Naive thymus-derived CD4-positive, alpha-beta T cell (primary cell): ENCODE measurements around the gene MOCOS. TPM values are rescaled to one million over a fixed set of nuclear protein-coding genes. Genes with fewer than 3 reads are reported as not detected.
A peak's percentile ranks its signal among the peaks of the same experiment; 100 is the strongest.

Experiments
- ATAC-seq: fragments of 150-1000 bp; cut with Tn5 transposase; 2 replicates; pipeline ENCODE4 v1.10.0; 2021; ENCODE audit warnings: mild to moderate bottlenecking, moderate library complexity
- CTCF ChIA-PET: fragments of 350-600 bp; sonication (Branson Sonifier 250); formaldehyde crosslinking; loops from one replicate; lab custom pipeline; 2021; ENCODE audit warnings: antibody characterized with exemption; lab: Charles Lee
- POLR2A ChIA-PET: fragments of 350-600 bp; sonication (Branson Sonifier 250); formaldehyde crosslinking; loops from one replicate; lab custom pipeline; 2021; ENCODE audit warnings: antibody characterized with exemption, inconsistent platforms; lab: Charles Lee
- DNase-seq, 9 donors: peaks; one replicate each; pipeline versions ENCODE4 v3.0.0 to v3.0.0-alpha.2; 2020 to 2022; ENCODE audit warnings: mixed read lengths in 1 of 9
- H3K27ac ChIP-seq: one replicate; pipeline ENCODE4 v1.7.0; 2013; ENCODE audit warnings: mild to moderate bottlenecking, low read depth, low read length, moderate library complexity
- H3K27me3 ChIP-seq, 2 donors: one replicate each; pipeline ENCODE4 v1.7.0; 2013; ENCODE audit warnings: low read length in 2 of 2, mild to moderate bottlenecking in 2 of 2, moderate library complexity in 2 of 2; ENCODE audit not compliant: control insufficient read depth in 2 of 2, insufficient read depth in 2 of 2
- H3K36me3 ChIP-seq, 3 experiments: 1 replicate in 2 of 3; 2 replicates in 1 of 3; pipeline ENCODE4 v1.7.0; 2013; ENCODE audit warnings: low read length in 3 of 3, mild to moderate bottlenecking in 3 of 3, moderate library complexity in 1 of 3; ENCODE audit not compliant: insufficient read depth in 3 of 3, control insufficient read depth in 2 of 3
- H3K4me1 ChIP-seq, 2 donors: one replicate each; pipeline ENCODE4 v1.7.0; 2013; ENCODE audit warnings: low read length in 2 of 2, mild to moderate bottlenecking in 2 of 2, moderate library complexity in 1 of 2; ENCODE audit not compliant: control insufficient read depth in 2 of 2, insufficient read depth in 2 of 2
- H3K4me3 ChIP-seq: 2 replicates; pipeline ENCODE4 v1.7.0; 2013; ENCODE audit warnings: mild to moderate bottlenecking, low read length
- H3K9me3 ChIP-seq, 3 experiments: 1 replicate in 2 of 3; 2 replicates in 1 of 3; pipeline ENCODE4 v1.7.0; 2013; ENCODE audit warnings: low read length in 3 of 3; ENCODE audit not compliant: control insufficient read depth in 2 of 3
- H3K27ac Mint-ChIP-seq, 9 donors: one replicate each; pipeline ENCODE4 v1.8.0; 2020 to 2022; ENCODE audit warnings: mixed read lengths in 9 of 9, mild to moderate bottlenecking in 8 of 9, moderate library complexity in 5 of 9, inconsistent platforms in 2 of 9
- H3K27me3 Mint-ChIP-seq, 5 donors: one replicate each; pipeline ENCODE4 v1.8.0; 2021 to 2022; ENCODE audit warnings: mixed read lengths in 5 of 5, mild to moderate bottlenecking in 1 of 5
- H3K36me3 Mint-ChIP-seq, 5 donors: one replicate each; pipeline ENCODE4 v1.8.0; 2020 to 2022; ENCODE audit warnings: mixed read lengths in 5 of 5, mild to moderate bottlenecking in 3 of 5, inconsistent platforms in 1 of 5
- H3K4me1 Mint-ChIP-seq, 7 donors: one replicate each; pipeline ENCODE4 v1.8.0; 2020 to 2022; ENCODE audit warnings: mixed read lengths in 7 of 7, mild to moderate bottlenecking in 3 of 7, inconsistent platforms in 1 of 7
- H3K4me3 Mint-ChIP-seq, 10 donors: one replicate each; pipeline ENCODE4 v1.8.0; 2020 to 2022; ENCODE audit warnings: mild to moderate bottlenecking in 10 of 10, mixed read lengths in 10 of 10, moderate library complexity in 6 of 10, inconsistent platforms in 2 of 10
- H3K9me3 Mint-ChIP-seq, 11 donors: one replicate each; pipeline ENCODE4 v1.8.0; 2020 to 2022; ENCODE audit warnings: mixed read lengths in 11 of 11, mild to moderate bottlenecking in 4 of 11, inconsistent platforms in 1 of 11, moderate library complexity in 1 of 11
- intact Hi-C, 2 donors: fragments of 100-400 bp; cut with micrococcal nuclease; formaldehyde crosslinking; loops; one replicate each; pipeline ENCODE4 v1.15.1; 2023
- polyA plus RNA-seq, 2 donors: library from polyadenylated mRNA; unstranded; fragments of 300-500 nt; fragmentation: Illumina TruSeq; gene quantifications; one replicate each; pipeline ENCODE4 v1.2.3, GENCODE V29; 2021
- total RNA-seq, 6 experiments: library from RNA in 5 of 6; stranded (reverse) in 5 of 6; gene quantifications; 1 replicate in 5 of 6; 2 replicates in 1 of 6; pipeline ENCODE4 v1.2.3 and lab custom pipeline; 2021 to 2026

MOCOS gene
- total and polyA plus RNA-seq, 7 experiments from 2014 or later = 0.05 TPM; not detected in 6

DNA sequence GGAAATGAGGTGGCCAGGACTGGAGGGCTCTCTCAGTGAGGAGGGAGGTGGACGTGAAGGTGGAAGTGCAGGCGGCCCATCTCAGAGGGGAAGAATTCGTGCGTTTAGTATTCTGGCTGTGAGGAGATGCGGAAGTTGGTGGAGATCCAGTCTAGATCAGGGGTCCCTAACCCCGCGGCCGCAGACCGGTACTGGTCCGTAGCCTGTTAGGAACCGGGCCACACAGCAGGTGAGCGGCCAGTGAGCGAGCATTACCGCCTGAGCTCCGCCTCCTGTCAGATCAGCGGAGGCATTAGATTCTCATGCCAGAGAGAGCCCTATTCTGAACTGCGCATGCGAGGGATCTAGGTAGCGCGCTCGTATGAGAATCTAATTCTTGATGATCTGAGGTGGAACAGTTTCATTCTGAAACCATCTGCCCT lies 108.6 kb downstream of the MOCOS start:
- Mint-ChIP-seq H3K9me3 (peaks cover 0 to 4% (median 0%) of the 10 kb centered on the region in 11 donors), H3K36me3 (no peaks in the 10 kb centered on the region), H3K4me3 (no peak overlapping the region), H3K27me3 (peaks cover 21 to 26% (median 23%) of the 10 kb centered on the region in 5 donors), H3K4me1 (peaks cover 0 to 5% (median 0%) of the 10 kb centered on the region in 7 donors), H3K27ac (no peak overlapping the region)
- Histone ChIP-seq H3K36me3 (no peaks in the 10 kb centered on the region), H3K4me1 (no peaks in the 10 kb centered on the region), H3K27me3 (peaks cover 6 to 11% of the 10 kb centered on the region in 2 donors), H3K4me3 (no peak overlapping the region), H3K27ac (no peak overlapping the region), H3K9me3 (no peaks in the 10 kb centered on the region)
- ChIA-PET POLR2A (no interaction called here), CTCF (no interaction called here)
- DNase-seq = no peak
- ATAC-seq = no peak
- intact Hi-C loops = no loop called here

DNA sequence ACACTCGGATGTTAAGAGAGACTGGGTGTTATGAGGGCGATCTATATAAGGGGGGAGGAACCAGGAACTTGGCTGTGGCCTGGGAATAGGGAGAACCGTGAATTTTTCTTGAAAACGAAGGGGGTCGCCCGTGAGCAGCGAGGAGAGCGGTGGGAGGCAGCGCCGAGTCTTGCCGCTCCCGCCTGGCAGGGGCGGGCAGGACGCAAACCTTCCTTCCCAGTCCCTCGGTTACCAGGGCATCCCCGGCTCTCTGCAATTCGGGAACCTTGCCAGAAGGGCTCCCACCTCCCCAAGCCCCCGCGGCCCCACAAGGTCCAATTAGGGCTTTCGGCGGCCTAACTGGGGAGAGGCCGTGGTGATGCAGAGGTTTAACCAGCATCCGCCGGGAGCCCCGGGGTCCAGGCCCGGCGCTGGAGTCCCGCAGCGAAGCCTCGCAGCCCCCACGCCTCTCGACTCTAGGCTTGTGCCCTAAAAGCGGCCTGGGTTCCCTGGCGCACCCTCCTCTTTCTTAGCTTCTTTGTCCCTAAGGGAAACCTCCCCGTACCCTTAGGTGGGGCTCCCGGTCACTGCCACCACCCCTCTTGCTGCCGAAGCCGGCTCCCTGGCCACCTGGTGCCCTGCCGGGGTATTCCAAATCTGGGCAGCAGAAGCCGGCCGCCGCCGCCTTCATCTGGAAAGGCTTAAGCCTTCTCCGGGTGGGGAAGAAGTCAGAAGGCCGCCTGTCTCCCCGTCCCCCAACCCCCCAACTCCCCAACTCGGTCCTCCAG lies 109.5 kb downstream of the MOCOS start:
- Mint-ChIP-seq H3K27ac (no peak overlapping the region), H3K4me1 (peaks cover 0 to 5% (median 0%) of the 10 kb centered on the region in 7 donors), H3K9me3 (peaks cover 0 to 4% (median 0%) of the 10 kb centered on the region in 11 donors), H3K27me3 (peaks cover 21 to 32% (median 28%) of the 10 kb centered on the region in 5 donors), H3K4me3 (peak overlapping the region in 3 of 10 donors; percentile 20 to 50 (median 38)), H3K36me3 (no peaks in the 10 kb centered on the region)
- ChIA-PET CTCF (no interaction called here), POLR2A (no interaction called here)
- intact Hi-C loops = no loop called here
- H3K27ac ChIP-seq = no peak overlapping the region
- no peaks in the 10 kb centered on the region for H3K9me3 ChIP-seq
- ATAC-seq (no peak), DNase-seq (peak in 1 of 9 donors; percentile 2)
- peaks cover 6 to 11% of the 10 kb centered on the region in 2 donors for H3K27me3 ChIP-seq
- H3K4me1 ChIP-seq = no peaks in the 10 kb centered on the region
- no peaks in the 10 kb centered on the region for H3K36me3 ChIP-seq
- H3K4me3 ChIP-seq = no peak overlapping the region

DNA sequence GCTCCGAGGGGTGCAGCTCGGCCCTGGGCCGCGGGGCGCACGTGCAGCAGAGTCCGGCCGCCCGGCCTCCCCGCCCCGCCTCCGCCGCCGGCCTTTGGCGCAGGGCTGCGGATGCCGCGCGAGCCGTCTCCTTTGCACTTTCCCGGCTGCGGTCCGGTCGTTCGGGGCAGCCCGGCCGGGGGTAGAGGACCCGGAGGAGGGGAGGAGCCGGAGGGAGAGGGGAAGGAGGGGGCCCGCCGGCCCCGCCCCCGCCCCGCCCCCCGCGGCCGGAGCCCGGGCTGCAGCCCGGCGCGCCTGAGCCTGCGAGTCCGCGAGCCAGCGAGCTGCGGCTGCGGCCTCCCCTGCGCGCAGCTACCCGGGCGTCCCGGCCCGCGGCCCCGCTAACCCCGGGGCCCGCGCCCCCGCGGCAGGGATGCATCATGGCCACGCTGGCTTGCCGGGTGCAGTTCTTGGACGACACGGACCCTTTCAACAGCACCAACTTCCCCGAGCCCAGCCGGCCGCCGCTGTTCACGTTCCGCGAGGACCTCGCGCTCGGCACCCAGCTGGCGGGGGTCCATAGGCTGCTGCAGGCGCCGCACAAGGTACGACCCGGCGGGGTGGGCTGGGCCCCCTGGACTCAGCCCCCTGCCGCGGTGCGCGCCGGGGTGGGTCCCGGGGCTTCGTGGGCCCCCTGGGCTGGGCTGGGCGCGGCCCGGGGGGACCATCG lies 110.3 kb downstream of the MOCOS start, which contains the start of gene FHOD3:
Gene FHOD3, plus strand, starts transcription at position 297 of the 709 bp plus-strand sequence. Its CDS starts 123 bp downstream, at position 420.
- peak within 1 kb of the TSS in 4 of 10 donors; percentile 20 to 50 (median 36) for H3K4me3 Mint-ChIP-seq
- CTCF ChIA-PET = no interaction called here
- Histone ChIP-seq H3K4me1 (no peaks in the 10 kb centered on the region), H3K27ac (no peak within 1 kb of the TSS), H3K4me3 (no peak within 1 kb of the TSS), H3K9me3 (no peaks in the 10 kb centered on the region), H3K36me3 (no peaks in the 10 kb centered on the region), H3K27me3 (peaks cover 7 to 11% of the 10 kb centered on the region in 2 donors)
- H3K36me3 Mint-ChIP-seq = no peaks in the 10 kb centered on the region
- no peak within 1 kb of the TSS for H3K27ac Mint-ChIP-seq
- H3K27me3 Mint-ChIP-seq = peaks cover 21 to 37% (median 34%) of the 10 kb centered on the region in 5 donors
- POLR2A ChIA-PET = no interaction called here
- intact Hi-C loops = no loop called here
- ATAC-seq (peak; percentile 20), DNase-seq (no peak)
- H3K9me3 Mint-ChIP-seq = peaks cover 0 to 4% (median 0%) of the 10 kb centered on the region in 11 donors
- peaks cover 0 to 5% (median 0%) of the 10 kb centered on the region in 7 donors for H3K4me1 Mint-ChIP-seq

DNA sequence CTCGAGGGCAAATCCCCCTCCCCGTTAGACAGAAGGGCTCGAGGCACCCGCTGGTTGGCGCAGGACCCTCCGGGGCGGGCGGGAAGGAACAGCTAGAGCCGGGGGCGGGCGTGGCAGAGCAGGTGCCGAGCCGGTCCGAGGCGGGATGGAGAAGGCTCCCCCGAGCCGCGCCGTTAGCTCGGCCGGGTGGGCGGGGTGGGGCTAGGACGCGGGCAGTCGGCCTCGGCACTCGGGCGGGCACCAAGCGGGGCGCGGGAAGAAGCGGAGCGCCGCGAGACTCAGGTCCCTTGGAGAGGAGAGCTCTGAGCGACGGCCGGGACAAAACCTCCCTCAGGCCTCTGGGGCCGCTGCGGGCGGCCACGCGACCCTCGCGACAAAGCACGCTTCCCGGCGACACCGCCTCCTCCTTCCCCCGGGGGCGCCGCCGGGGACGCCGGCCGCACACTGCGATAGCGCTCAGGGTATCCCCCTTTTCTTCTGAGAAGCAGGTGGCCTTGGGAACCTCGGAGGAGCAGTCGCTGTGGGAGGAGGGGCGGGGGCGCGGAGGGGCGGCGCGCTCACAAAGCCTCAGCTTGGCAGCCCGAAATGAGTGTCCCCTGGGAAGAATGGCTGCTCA lies 110.9 kb downstream of the MOCOS start:
- Mint-ChIP-seq H3K27me3 (peaks cover 28 to 43% (median 40%) of the 10 kb centered on the region in 5 donors), H3K27ac (no peak overlapping the region), H3K36me3 (no peaks in the 10 kb centered on the region), H3K4me3 (peak overlapping the region in 1 of 10 donors; percentile 33), H3K4me1 (peaks cover 0 to 5% (median 0%) of the 10 kb centered on the region in 7 donors), H3K9me3 (peaks cover 0 to 4% (median 0%) of the 10 kb centered on the region in 11 donors)
- ATAC-seq (no peak), DNase-seq (no peak)
- ChIA-PET CTCF (no interaction called here), POLR2A (no interaction called here)
- Histone ChIP-seq H3K4me1 (no peaks in the 10 kb centered on the region), H3K27me3 (peaks cover 3 to 11% of the 10 kb centered on the region in 2 donors), H3K27ac (no peak overlapping the region), H3K4me3 (no peak overlapping the region), H3K36me3 (no peaks in the 10 kb centered on the region), H3K9me3 (no peaks in the 10 kb centered on the region)
- intact Hi-C loops = no loop called here

DNA sequence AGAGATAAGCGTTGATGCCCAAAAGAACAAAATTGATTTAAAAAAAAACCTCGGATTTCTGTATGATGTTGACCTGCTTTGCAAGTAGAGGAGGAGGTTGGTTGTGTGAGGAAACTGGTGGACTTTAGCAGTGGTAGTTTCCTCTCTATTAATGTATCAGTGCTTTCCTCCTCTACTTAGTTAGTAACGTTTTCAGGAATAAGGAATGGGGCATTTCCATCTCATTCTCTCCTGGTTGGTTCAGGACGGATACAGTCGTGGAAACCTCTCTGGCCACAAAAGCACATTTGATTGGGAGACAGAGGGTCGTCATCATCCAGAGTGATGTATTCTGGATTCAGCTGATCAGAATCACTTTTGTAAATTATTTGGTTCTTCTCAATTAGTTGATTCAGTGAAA lies 111.7 kb downstream of the MOCOS start:
- peaks cover 3 to 11% of the 10 kb centered on the region in 2 donors for H3K27me3 ChIP-seq
- H3K9me3 ChIP-seq = no peaks in the 10 kb centered on the region
- no peaks in the 10 kb centered on the region for H3K4me1 ChIP-seq
- Mint-ChIP-seq H3K9me3 (peaks cover 0 to 4% (median 0%) of the 10 kb centered on the region in 11 donors), H3K36me3 (no peaks in the 10 kb centered on the region), H3K4me3 (peak overlapping the region in 6 of 10 donors; percentile 20 to 60 (median 41)), H3K4me1 (peaks cover 0 to 5% (median 0%) of the 10 kb centered on the region in 7 donors), H3K27me3 (peaks cover 36 to 50% (median 48%) of the 10 kb centered on the region in 5 donors), H3K27ac (no peak overlapping the region)
- POLR2A ChIA-PET = no interaction called here
- no peak overlapping the region for H3K27ac ChIP-seq
- intact Hi-C loops = no loop called here
- no peak for DNase-seq
- CTCF ChIA-PET = no interaction called here
- no peak for ATAC-seq
- no peak overlapping the region for H3K4me3 ChIP-seq
- H3K36me3 ChIP-seq = no peaks in the 10 kb centered on the region

DNA sequence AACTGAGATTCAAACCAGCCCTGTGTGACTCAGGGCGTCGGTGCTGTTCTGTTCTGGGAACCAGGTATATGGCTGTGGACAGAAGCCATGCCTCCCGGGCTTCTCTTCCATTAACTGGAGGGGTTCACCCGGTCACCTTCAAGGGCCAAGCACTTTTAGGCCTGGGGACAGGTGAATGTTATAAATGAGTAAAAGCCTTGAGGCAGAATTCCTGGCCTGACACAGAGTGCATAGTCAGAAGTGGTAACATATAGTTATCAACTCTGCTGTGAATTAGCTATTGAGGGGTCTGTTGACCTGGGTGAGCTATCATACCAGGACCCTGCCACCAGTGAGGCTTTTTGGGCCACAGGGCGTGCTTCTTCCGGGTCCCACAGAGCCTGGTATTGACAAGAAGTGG lies 112.9 kb downstream of the MOCOS start:
- H3K4me1 ChIP-seq = no peaks in the 10 kb centered on the region
- Mint-ChIP-seq H3K9me3 (peaks cover 0 to 4% (median 0%) of the 10 kb centered on the region in 11 donors), H3K4me1 (peaks cover 0 to 5% (median 0%) of the 10 kb centered on the region in 7 donors), H3K4me3 (no peak overlapping the region), H3K27ac (no peak overlapping the region), H3K27me3 (peaks cover 46 to 58% (median 57%) of the 10 kb centered on the region in 5 donors), H3K36me3 (no peaks in the 10 kb centered on the region)
- H3K4me3 ChIP-seq = no peak overlapping the region
- no peak overlapping the region for H3K27ac ChIP-seq
- ATAC-seq (no peak), DNase-seq (no peak)
- CTCF ChIA-PET = no interaction called here
- H3K36me3 ChIP-seq = no peaks in the 10 kb centered on the region
- POLR2A ChIA-PET = no interaction called here
- H3K27me3 ChIP-seq = peaks cover 3 to 11% of the 10 kb centered on the region in 2 donors
- intact Hi-C loops = no loop called here
- no peaks in the 10 kb centered on the region for H3K9me3 ChIP-seq
